NB4 (cell line): ENCODE measurements around the gene POLD1.

Source experiments
- MYC ChIP-seq: IDR thresholded peaks from 2 replicates; pipeline ENCODE4 v1.6.1; 2011; ENCODE audit warnings: low read depth, low read length
- POLR2A ChIP-seq: IDR thresholded peaks from 2 replicates; pipeline ENCODE4 v1.6.1; 2011; ENCODE audit warnings: mild to moderate bottlenecking; ENCODE audit not compliant: insufficient read length; ENCODE audit errors: extremely low read depth
- TF ChIP-seq, protein P1 (sequence below): IDR thresholded peaks from one replicate; pipeline ENCODE4 v1.5.1; 2012; ENCODE audit warnings: low read depth, low read length
- TF ChIP-seq, protein P2 (sequence below): IDR thresholded peaks from 2 replicates; pipeline ENCODE4 v1.6.1; 2011; ENCODE audit warnings: low read depth, low read length

DNA sequence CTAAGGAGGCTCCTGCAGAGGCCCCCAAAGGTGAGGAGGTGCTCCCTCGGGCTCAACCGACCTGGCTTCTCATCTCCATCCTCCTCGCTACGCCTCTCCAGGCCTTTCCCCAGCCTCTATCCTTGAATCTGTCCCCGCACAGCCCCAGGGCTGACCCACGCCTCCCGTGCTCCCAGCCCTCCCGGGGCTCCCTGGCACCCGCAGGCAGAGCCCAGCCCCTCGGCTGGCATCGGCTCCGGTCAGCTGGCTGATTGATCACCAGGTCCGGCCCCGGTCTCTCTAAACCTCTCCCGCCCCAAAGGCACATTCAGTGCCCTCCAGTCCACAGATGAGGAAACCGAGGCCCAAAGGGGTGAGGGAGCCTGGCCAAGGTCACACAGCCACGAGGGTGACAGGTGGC, 51.1 kb downstream of the POLD1 start:
- TF ChIP-seq, protein P1, sequence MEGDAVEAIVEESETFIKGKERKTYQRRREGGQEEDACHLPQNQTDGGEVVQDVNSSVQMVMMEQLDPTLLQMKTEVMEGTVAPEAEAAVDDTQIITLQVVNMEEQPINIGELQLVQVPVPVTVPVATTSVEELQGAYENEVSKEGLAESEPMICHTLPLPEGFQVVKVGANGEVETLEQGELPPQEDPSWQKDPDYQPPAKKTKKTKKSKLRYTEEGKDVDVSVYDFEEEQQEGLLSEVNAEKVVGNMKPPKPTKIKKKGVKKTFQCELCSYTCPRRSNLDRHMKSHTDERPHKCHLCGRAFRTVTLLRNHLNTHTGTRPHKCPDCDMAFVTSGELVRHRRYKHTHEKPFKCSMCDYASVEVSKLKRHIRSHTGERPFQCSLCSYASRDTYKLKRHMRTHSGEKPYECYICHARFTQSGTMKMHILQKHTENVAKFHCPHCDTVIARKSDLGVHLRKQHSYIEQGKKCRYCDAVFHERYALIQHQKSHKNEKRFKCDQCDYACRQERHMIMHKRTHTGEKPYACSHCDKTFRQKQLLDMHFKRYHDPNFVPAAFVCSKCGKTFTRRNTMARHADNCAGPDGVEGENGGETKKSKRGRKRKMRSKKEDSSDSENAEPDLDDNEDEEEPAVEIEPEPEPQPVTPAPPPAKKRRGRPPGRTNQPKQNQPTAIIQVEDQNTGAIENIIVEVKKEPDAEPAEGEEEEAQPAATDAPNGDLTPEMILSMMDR, result no peak
- TF ChIP-seq POLR2A, result no peak
- TF ChIP-seq, protein P2, sequence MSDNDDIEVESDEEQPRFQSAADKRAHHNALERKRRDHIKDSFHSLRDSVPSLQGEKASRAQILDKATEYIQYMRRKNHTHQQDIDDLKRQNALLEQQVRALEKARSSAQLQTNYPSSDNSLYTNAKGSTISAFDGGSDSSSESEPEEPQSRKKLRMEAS, result no peak
- no peak for TF ChIP-seq MYC
